Loucy (cell line): ENCODE data around the gene TOX2.

Experiments used
- H2AFZ ChIP-seq: fragments of 200-600 bp; sonication (generic); 2 replicates; pipeline ENCODE4 v1.6.0; 2016; ENCODE audit warnings: antibody characterized with exemption, mild to moderate bottlenecking, low read length, moderate library complexity
- H3F3A ChIP-seq: fragments of 200-600 bp; 2 replicates; pipeline ENCODE4 v1.6.0; 2016; ENCODE audit warnings: antibody characterized with exemption, low read depth, mild to moderate bottlenecking
- H3K27me3 ChIP-seq: fragments of 200-600 bp; sonication (generic); 2 replicates; pipeline ENCODE4 v1.6.1; 2014; ENCODE audit warnings: low read length, mild to moderate bottlenecking; ENCODE audit not compliant: insufficient read depth, poor library complexity, severe bottlenecking
- H3K36me3 ChIP-seq: fragments of 200-600 bp; sonication (generic); 2 replicates; pipeline ENCODE4 v1.6.1; 2016; ENCODE audit warnings: low read length; ENCODE audit not compliant: insufficient read depth
- H3K4me1 ChIP-seq: fragments of 200-600 bp; sonication (generic); 2 replicates; pipeline ENCODE4 v1.5.1; 2014; ENCODE audit warnings: low read length, mild to moderate bottlenecking; ENCODE audit not compliant: insufficient read depth, poor library complexity, severe bottlenecking
- H3K4me2 ChIP-seq: fragments of 200-600 bp; sonication (generic); 2 replicates; pipeline ENCODE4 v1.6.0; 2014; ENCODE audit warnings: antibody characterized with exemption, low read length, low read depth, mild to moderate bottlenecking; ENCODE audit not compliant: poor library complexity, severe bottlenecking
- H3K4me3 ChIP-seq: fragments of 200-600 bp; sonication (generic); 2 replicates; pipeline ENCODE4 v1.5.1; 2014; ENCODE audit warnings: low read length, mild to moderate bottlenecking, mixed read lengths; ENCODE audit not compliant: poor library complexity, severe bottlenecking
- H3K79me2 ChIP-seq: fragments of 200-600 bp; sonication (generic); 2 replicates; pipeline ENCODE4 v1.6.1; 2014; ENCODE audit warnings: low read length; ENCODE audit not compliant: insufficient read depth
- H3K9ac ChIP-seq: fragments of 200-600 bp; sonication (generic); 2 replicates; pipeline ENCODE4 v1.6.0; 2014; ENCODE audit warnings: mild to moderate bottlenecking, low read depth, low read length, moderate library complexity; ENCODE audit not compliant: poor library complexity, severe bottlenecking
- H3K9me2 ChIP-seq: fragments of 200-600 bp; sonication (generic); replicated peaks from 2 replicates; pipeline ENCODE4 v1.6.1; 2016; ENCODE audit warnings: low read depth, low read length, mixed read lengths
- H3K9me3 ChIP-seq: fragments of 200-600 bp; sonication (generic); 2 replicates; pipeline ENCODE4 v1.6.1; 2014; ENCODE audit warnings: mild to moderate bottlenecking, antibody characterized with exemption, low read length, low read depth; ENCODE audit not compliant: insufficient read depth
- H4K20me1 ChIP-seq: fragments of 200-600 bp; sonication (generic); 2 replicates; pipeline ENCODE4 v1.6.0; 2014; ENCODE audit warnings: antibody characterized with exemption, low read length, mild to moderate bottlenecking; ENCODE audit not compliant: insufficient read depth, poor library complexity, severe bottlenecking
- CTCF ChIP-seq: fragments of 200-600 bp; sonication (generic); conservative IDR thresholded peaks from 2 replicates; pipeline ENCODE4 v1.5.1; 2014; ENCODE audit warnings: mild to moderate bottlenecking, antibody characterized with exemption, low read length
- EZH2phosphoT487 ChIP-seq: fragments of 200-600 bp; IDR thresholded peaks from 2 replicates; pipeline ENCODE4 v1.6.1; 2018; ENCODE audit warnings: antibody characterized with exemption, mild to moderate bottlenecking, moderate library complexity, borderline replicate concordance

Gene TOX2

GRCh38 chr20:44080064-44080463 lies 165.4 kb downstream of the TOX2 start:
- Histone ChIP-seq H3K9me3 (no peaks in the 10 kb centered on the region), H3K4me3 (no peak overlapping the region), H3K4me1 (peaks cover 14% of the 10 kb centered on the region), H3K9me2 (no peaks in the 10 kb centered on the region), H3K4me2 (no peak overlapping the region), H2AFZ (peak overlapping the region; percentile 2; the same call in 1 of the 2 replicates), H3K36me3 (no peaks in the 10 kb centered on the region), H3F3A (no peaks in the 10 kb centered on the region), H3K27me3 (no peaks in the 10 kb centered on the region), H3K9ac (no peak overlapping the region), H3K79me2 (no peaks in the 10 kb centered on the region), H4K20me1 (no peaks in the 10 kb centered on the region)
- TF ChIP-seq CTCF (no peak), EZH2phosphoT487 (no peak)

GRCh38 chr20:44080646-44081267 lies 166.1 kb downstream of the TOX2 start:
- no peak overlapping the region for H3K4me3 ChIP-seq
- H2AFZ ChIP-seq, result no peak overlapping the region
- no peak overlapping the region for H3K4me2 ChIP-seq

GRCh38 chr20:44081476-44081875 lies 166.8 kb downstream of the TOX2 start:
- Histone ChIP-seq H3K36me3 (no peaks in the 10 kb centered on the region), H3F3A (no peaks in the 10 kb centered on the region), H3K9ac (no peak overlapping the region), H3K4me2 (no peak overlapping the region), H3K9me2 (no peaks in the 10 kb centered on the region), H3K4me3 (no peak overlapping the region), H3K4me1 (peaks cover 14% of the 10 kb centered on the region), H3K27me3 (no peaks in the 10 kb centered on the region), H4K20me1 (no peaks in the 10 kb centered on the region), H3K9me3 (no peaks in the 10 kb centered on the region), H2AFZ (no peak overlapping the region), H3K79me2 (no peaks in the 10 kb centered on the region)
- TF ChIP-seq CTCF (no peak), EZH2phosphoT487 (no peak)

More at GRCh38 chr20:44080646-44081267, 166.1 kb downstream of the TOX2 start:
- no peaks in the 10 kb centered on the region for H4K20me1 ChIP-seq
- TF ChIP-seq EZH2phosphoT487, result no peak
- peak; percentile 100 for TF ChIP-seq CTCF
- H3F3A ChIP-seq, result no peaks in the 10 kb centered on the region
- H3K9me2 ChIP-seq, result no peaks in the 10 kb centered on the region
- no peaks in the 10 kb centered on the region for H3K27me3 ChIP-seq
- H3K9me3 ChIP-seq, result no peaks in the 10 kb centered on the region
- H3K9ac ChIP-seq, result no peak overlapping the region
- peaks cover 14% of the 10 kb centered on the region for H3K4me1 ChIP-seq
- H3K79me2 ChIP-seq, result no peaks in the 10 kb centered on the region
- no peaks in the 10 kb centered on the region for H3K36me3 ChIP-seq
